ENCODE measurements around the gene GABRG3. TPM values are rescaled to one million over a fixed set of nuclear protein-coding genes. Genes with fewer than 3 reads are reported as not detected.

Gene GABRG3
- total and polyA plus RNA-seq, 3 donors from 2014 or later = 3.7 to 13.4 (median 6.9) TPM

GRCh38 chr15:27481768-27482167 is 510.8 kb downstream of the GABRG3 start:
- no peaks in the 10 kb centered on the region for H3K9me3 ChIP-seq
- no peaks in the 10 kb centered on the region for H3K27me3 ChIP-seq
- intact Hi-C loops (cut with DNase I; ENCODE audit: low total_unique reads) = no loop called here
- H3K4me3 ChIP-seq = no peak overlapping the region
- TF ChIP-seq POLR2A (IDR thresholded peaks at IDR 0.05) (no peak), CTCF (IDR thresholded peaks at IDR 0.05) (no peak)
- H3K36me3 ChIP-seq (ENCODE audit: low read depth, missing control alignments) = no peaks in the 10 kb centered on the region
- DNase-seq = no peak
- WGBS, 2 donors = 72 to 78% methylated on average over 4 of the region's 4 CpGs
- no peak overlapping the region for H3K27ac ChIP-seq
- H3K4me1 ChIP-seq = no peaks in the 10 kb centered on the region

GRCh38 chr15:27482287-27482686 is 511.3 kb downstream of the GABRG3 start:
- Histone ChIP-seq H3K27ac (no peak overlapping the region), H3K4me1 (no peaks in the 10 kb centered on the region), H3K4me3 (no peak overlapping the region), H3K36me3 (ENCODE audit: low read depth, missing control alignments) (no peaks in the 10 kb centered on the region), H3K27me3 (no peaks in the 10 kb centered on the region), H3K9me3 (no peaks in the 10 kb centered on the region)
- WGBS, 2 donors = 87 to 97% methylated on average over 6 of the region's 6 CpGs
- no peak for DNase-seq
- no peak for TF ChIP-seq POLR2A (IDR thresholded peaks at IDR 0.05)
- TF ChIP-seq CTCF (IDR thresholded peaks at IDR 0.05) = no peak
- intact Hi-C loops (cut with DNase I; ENCODE audit: low total_unique reads) = no loop called here

- H3K27ac ChIP-seq = no peak overlapping the region
- DNase-seq = no peak
- no peaks in the 10 kb centered on the region for H3K9me3 ChIP-seq
- H3K4me3 ChIP-seq = no peak overlapping the region
- no peaks in the 10 kb centered on the region for H3K4me1 ChIP-seq
- 86 to 90% methylated on average over 6 of the region's 6 CpGs for WGBS, 2 donors
- intact Hi-C loops (cut with DNase I; ENCODE audit: low total_unique reads) = no loop called here
- TF ChIP-seq POLR2A (IDR thresholded peaks at IDR 0.05) (no peak), CTCF (IDR thresholded peaks at IDR 0.05) (no peak)
- no peaks in the 10 kb centered on the region for H3K36me3 ChIP-seq (ENCODE audit: low read depth, missing control alignments)
- H3K27me3 ChIP-seq = no peaks in the 10 kb centered on the region
These were observed 512.1 kb downstream of the GABRG3 start for GRCh38 chr15:27483124-27483523.

- H3K27ac ChIP-seq = no peak overlapping the region
- no peaks in the 10 kb centered on the region for H3K4me1 ChIP-seq
- 89 to 93% methylated on average over 3 of the region's 3 CpGs for WGBS, 2 donors
- H3K36me3 ChIP-seq (ENCODE audit: low read depth, missing control alignments) = no peaks in the 10 kb centered on the region
- DNase-seq = no peak
- TF ChIP-seq CTCF (IDR thresholded peaks at IDR 0.05) = no peak
- no peaks in the 10 kb centered on the region for H3K27me3 ChIP-seq
- no peaks in the 10 kb centered on the region for H3K9me3 ChIP-seq
- H3K4me3 ChIP-seq = no peak overlapping the region
- intact Hi-C loops (cut with DNase I; ENCODE audit: low total_unique reads) = no loop called here
These were observed 514.3 kb downstream of the GABRG3 start for GRCh38 chr15:27485265-27485664.

GRCh38 chr15:27486051-27486450 is 515.1 kb downstream of the GABRG3 start:
- Histone ChIP-seq H3K36me3 (ENCODE audit: low read depth, missing control alignments) (no peaks in the 10 kb centered on the region), H3K9me3 (no peaks in the 10 kb centered on the region), H3K27me3 (no peaks in the 10 kb centered on the region), H3K27ac (no peak overlapping the region), H3K4me1 (no peaks in the 10 kb centered on the region), H3K4me3 (no peak overlapping the region)
- intact Hi-C loops (cut with DNase I; ENCODE audit: low total_unique reads) = no loop called here
- no peak for TF ChIP-seq POLR2A (IDR thresholded peaks at IDR 0.05)
- TF ChIP-seq CTCF (IDR thresholded peaks at IDR 0.05) = no peak
- WGBS, 2 donors = 73 to 78% methylated on average over 6 of the region's 6 CpGs
- no peak for DNase-seq
